GM10266 (cell line): ENCODE measurements around the gene LIMS1.
"Not testable (repeated sequence)": the region's sequence is repeated elsewhere in the genome, so short reads cannot be mapped to it uniquely, and the experiment has no call there.

Experiments
- DNase-seq: peaks from one replicate; pipeline ENCODE4 v3.0.0; 2012; ENCODE audit errors: extremely low spot score

Gene LIMS1

GRCh38 chr2:108651468-108651867 lies 117.2 kb downstream of the LIMS1 start:
- not testable (repeated sequence) for DNase-seq

GRCh38 chr2:108652187-108652931 lies 118.1 kb downstream of the LIMS1 start:
- DNase-seq, result not testable (repeated sequence)

- DNase-seq, result not testable (repeated sequence)
Measured at GRCh38 chr2:108653425-108653824, 119.2 kb downstream of the LIMS1 start.

- not testable (repeated sequence) for DNase-seq
Measured at GRCh38 chr2:108653849-108654248, 119.6 kb downstream of the LIMS1 start.

- not testable (repeated sequence) for DNase-seq
Measured at GRCh38 chr2:108654521-108655125, 120.4 kb downstream of the LIMS1 start.

- not testable (repeated sequence) for DNase-seq
Measured at GRCh38 chr2:108655270-108655669, 121.0 kb downstream of the LIMS1 start.

GRCh38 chr2:108656282-108656681 lies 122.0 kb downstream of the LIMS1 start:
- DNase-seq, result not testable (repeated sequence)

- DNase-seq, result not testable (repeated sequence)
Measured at GRCh38 chr2:108657517-108657916, 123.2 kb downstream of the LIMS1 start.

GRCh38 chr2:108658553-108658952 lies 124.3 kb downstream of the LIMS1 start:
- DNase-seq, result not testable (repeated sequence)

- not testable (repeated sequence) for DNase-seq
Measured at GRCh38 chr2:108661493-108661892, 127.2 kb downstream of the LIMS1 start.

- DNase-seq, result not testable (repeated sequence)
Measured at GRCh38 chr2:108662207-108662612, 127.9 kb downstream of the LIMS1 start.

- not testable (repeated sequence) for DNase-seq
Measured at GRCh38 chr2:108663346-108663745, 129.1 kb downstream of the LIMS1 start.

GRCh38 chr2:108664089-108664488 lies 129.8 kb downstream of the LIMS1 start:
- not testable (repeated sequence) for DNase-seq

- DNase-seq, result not testable (repeated sequence)
Measured at GRCh38 chr2:108664979-108665378, 130.7 kb downstream of the LIMS1 start.

- not testable (repeated sequence) for DNase-seq
Measured at GRCh38 chr2:108665975-108666374, 131.7 kb downstream of the LIMS1 start.

GRCh38 chr2:108667140-108667539 lies 132.9 kb downstream of the LIMS1 start:
- not testable (repeated sequence) for DNase-seq

GRCh38 chr2:108670282-108670681 lies 136.0 kb downstream of the LIMS1 start:
- not testable (repeated sequence) for DNase-seq

- DNase-seq, result not testable (repeated sequence)
Measured at GRCh38 chr2:108672200-108672805, 138.0 kb downstream of the LIMS1 start.

GRCh38 chr2:108676522-108676921 lies 142.3 kb downstream of the LIMS1 start:
- DNase-seq, result not testable (repeated sequence)

- DNase-seq, result not testable (repeated sequence)
Measured at GRCh38 chr2:108677239-108677744, 143.0 kb downstream of the LIMS1 start.

- DNase-seq, result not testable (repeated sequence)
Measured at GRCh38 chr2:108678198-108678651, 144.0 kb downstream of the LIMS1 start.

- not testable (repeated sequence) for DNase-seq
Measured at GRCh38 chr2:108680805-108681204, 146.5 kb downstream of the LIMS1 start.
